ENCODE measurements around the gene SENP1.
"Not testable (repeated sequence)": the region's sequence is repeated elsewhere in the genome, so short reads cannot be mapped to it uniquely, and the experiment has no call there.

SENP1 gene

DNA sequence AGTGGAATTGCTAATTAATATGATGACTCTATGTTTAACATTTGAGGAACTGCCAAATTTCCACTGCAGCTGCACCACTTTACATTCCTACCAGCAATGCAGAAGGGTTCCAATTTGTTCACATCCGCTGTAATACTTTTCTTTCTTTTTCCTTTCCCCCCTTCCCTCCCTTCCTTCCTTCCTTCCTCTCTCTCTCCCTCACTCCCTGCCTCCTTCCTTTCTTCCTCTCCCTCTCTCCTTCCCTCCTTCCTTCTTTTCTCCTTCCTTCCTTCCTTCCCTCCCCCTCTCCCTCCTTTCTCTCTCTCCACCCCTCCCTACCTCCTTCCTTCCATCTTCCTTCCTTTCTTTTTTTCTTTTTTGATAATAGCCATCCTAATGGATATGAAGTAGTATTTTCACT is 10.1 kb upstream of the SENP1 start:
- DNase-seq (ENCODE audit: low read depth) = no peak
- TF ChIP-seq, protein P1, sequence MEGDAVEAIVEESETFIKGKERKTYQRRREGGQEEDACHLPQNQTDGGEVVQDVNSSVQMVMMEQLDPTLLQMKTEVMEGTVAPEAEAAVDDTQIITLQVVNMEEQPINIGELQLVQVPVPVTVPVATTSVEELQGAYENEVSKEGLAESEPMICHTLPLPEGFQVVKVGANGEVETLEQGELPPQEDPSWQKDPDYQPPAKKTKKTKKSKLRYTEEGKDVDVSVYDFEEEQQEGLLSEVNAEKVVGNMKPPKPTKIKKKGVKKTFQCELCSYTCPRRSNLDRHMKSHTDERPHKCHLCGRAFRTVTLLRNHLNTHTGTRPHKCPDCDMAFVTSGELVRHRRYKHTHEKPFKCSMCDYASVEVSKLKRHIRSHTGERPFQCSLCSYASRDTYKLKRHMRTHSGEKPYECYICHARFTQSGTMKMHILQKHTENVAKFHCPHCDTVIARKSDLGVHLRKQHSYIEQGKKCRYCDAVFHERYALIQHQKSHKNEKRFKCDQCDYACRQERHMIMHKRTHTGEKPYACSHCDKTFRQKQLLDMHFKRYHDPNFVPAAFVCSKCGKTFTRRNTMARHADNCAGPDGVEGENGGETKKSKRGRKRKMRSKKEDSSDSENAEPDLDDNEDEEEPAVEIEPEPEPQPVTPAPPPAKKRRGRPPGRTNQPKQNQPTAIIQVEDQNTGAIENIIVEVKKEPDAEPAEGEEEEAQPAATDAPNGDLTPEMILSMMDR (IDR thresholded peaks at IDR 0.05; ENCODE audit: control insufficient read depth, extremely low read depth, insufficient read depth) = no peak
- H3K4me3 ChIP-seq (ENCODE audit: low read depth, low read length) = no peak overlapping the region

DNA sequence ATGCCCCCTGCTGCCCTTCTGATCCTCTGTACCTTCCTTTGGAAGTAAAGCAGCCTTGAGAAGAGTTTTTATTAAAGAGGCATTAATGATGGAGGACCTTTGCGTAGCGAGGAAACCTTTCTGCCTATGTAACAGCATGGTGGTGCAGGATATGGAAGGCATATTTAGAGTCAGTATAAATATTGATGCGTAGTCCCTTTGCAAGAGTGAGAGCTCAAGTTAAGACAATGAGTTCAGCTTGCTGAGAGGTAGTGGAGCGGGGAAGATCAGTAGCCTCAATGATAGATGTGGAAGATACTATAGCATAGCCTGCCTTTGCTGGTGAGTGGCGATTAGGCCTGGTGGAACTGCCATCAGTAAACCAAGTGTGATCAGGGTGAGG is 5.4 kb upstream of the SENP1 start:
- not testable (repeated sequence) for DNase-seq (ENCODE audit: low read depth); H3K4me3 ChIP-seq (ENCODE audit: low read depth, low read length)

DNA sequence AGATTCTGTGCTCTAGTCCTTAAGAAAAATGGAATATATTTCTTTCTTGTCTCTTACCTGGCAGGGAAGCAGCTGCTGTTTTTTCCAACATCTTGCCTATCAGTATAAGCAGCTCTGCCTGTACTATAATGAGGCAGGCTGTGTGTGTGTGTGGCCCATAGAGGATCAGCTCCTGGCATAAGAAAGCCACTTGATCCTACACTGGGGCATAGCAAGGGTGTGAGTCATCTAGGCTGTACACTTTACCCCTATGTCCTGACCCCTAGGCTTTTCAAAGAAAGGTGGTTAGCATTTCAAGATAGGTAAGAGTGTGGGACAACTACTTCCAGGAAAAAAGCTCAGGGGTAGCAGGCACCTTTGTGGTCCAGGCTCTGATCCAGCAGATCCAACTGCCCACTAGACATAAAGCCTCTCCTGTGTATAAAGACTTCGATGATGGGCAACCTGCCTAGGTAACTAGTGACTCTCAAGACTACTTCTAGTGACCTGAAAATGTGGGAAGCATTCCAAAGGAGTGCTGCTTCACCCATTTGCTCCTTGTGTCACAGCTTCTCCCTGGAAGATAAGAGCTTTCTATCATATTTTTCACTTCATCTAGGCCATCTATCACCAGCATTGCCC is 4.9 kb upstream of the SENP1 start:
- TF ChIP-seq, protein P1 (IDR thresholded peaks at IDR 0.05; ENCODE audit: control insufficient read depth, extremely low read depth, insufficient read depth) = no peak
- no peak for DNase-seq (ENCODE audit: low read depth)
- no peak overlapping the region for H3K4me3 ChIP-seq (ENCODE audit: low read depth, low read length)

DNA sequence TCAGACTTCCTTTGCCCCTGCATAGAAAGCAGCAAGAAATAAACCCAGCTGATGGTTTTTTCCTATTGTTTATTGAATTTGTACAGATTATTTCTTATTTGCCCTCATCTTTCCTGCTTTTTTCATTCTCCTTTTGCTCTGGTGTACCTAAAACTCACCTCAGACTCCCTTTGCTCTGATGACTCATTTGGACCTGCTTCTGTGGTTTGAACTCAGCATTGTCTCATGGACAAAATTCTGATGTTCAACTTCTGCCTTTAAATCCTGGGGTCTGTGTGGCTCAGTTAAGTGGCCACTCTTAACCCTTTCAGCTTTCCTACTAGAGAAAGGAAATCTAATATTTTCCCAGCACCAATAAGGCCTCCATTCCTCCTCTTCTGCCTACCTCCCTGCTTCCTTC is 3.5 kb upstream of the SENP1 start:
- TF ChIP-seq, protein P1 (IDR thresholded peaks at IDR 0.05; ENCODE audit: control insufficient read depth, extremely low read depth, insufficient read depth) = no peak
- no peak for DNase-seq (ENCODE audit: low read depth)
- no peak overlapping the region for H3K4me3 ChIP-seq (ENCODE audit: low read depth, low read length)

DNA sequence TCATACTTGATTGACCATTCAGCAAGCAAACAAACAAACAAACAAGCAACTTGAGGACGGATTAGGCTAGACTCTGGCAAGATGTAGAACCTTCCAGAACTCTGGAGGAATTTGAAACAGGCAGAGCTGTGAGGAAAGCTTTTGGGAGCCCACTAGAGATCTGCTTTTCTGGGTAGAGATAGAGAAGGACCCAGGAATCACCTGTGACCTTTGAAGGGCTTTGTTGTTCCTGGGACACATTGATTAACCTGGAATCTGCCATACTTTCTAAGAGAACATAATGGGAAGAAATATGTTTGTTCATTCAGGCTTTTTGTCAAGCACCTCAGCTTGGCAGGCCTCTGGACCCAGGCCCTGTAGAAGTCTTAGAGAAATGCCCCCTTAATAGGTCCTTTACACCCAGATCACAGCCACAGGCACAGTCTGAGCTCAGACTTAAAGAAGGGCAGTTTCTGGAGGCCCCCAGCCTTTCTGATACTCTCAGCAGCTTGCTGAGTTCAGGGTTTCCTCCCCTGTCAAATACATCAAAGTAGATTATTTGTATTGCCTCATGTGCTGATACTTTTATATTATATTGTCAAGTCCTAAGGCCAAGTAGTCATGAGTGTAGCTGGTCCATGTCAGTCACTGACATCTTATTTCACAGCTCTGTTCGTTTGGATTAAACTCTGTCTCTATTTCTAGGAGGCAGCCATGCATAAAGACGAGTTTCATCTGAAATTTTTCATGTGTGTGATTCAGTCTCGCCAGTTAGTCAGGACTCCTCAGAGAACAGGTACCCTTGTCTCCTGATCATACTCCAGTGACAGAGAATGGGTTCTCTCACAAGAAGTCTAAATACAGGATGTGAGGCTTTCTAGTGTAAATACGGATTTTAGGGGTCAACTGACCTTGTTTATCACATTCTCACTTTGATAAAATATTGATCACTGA is 1.1 kb upstream of the SENP1 start:
- TF ChIP-seq, protein P1 (IDR thresholded peaks at IDR 0.05; ENCODE audit: control insufficient read depth, extremely low read depth, insufficient read depth) = no peak
- no peak for DNase-seq (ENCODE audit: low read depth)
- peak overlapping the region; percentile 88 for H3K4me3 ChIP-seq (ENCODE audit: low read depth, low read length)

DNA sequence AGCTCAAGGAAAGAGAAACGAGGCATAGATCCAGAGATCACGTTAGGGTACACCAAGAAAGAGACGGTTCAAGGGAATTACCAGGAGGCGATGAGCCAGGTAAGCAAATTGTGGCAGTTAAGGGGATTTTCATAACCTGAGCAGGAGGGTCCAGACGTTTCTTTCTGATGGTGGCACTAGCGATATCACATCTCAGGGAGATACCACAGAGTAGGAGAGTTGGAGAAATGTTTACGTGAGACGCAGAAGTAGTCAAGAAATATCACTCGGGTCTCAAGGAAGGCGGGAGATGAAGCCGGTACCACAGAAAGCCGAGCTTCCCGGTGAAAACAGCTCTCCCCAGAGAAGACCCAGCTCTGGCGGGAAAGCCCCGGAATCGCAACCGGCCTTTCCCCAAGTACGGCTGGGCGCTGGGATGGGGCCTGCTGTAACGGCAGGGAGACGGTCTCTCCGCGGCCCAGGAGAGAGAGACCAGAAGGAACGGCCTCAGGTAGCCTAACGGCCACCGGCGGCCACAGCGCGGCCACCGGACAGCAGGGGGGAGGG is 485 bp downstream of the SENP1 start:
- TF ChIP-seq, protein P1 (IDR thresholded peaks at IDR 0.05; ENCODE audit: control insufficient read depth, extremely low read depth, insufficient read depth) = no peak
- H3K4me3 ChIP-seq (ENCODE audit: low read depth, low read length) = peak overlapping the region; percentile 88
- DNase-seq (ENCODE audit: low read depth) = no peak

DNA sequence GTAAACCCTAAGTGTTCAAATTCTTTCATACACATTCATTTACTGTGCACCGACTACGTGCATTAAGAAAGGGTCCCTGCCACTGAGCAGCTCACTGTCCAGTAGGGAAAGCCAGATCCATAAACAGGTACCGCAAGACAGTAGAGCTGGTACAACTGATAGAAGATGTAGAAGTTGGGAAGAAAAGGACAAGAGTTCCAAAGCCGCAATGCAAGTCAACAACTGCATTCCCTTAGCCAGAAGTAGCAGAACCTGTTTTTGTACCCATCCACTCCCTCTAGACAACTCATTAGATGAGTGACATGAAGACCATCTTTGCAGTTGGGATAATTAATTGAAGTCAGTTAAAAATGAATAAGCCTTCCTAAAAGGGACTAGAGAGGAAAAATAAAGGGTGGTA is 1.3 kb downstream of the SENP1 start:
- peak overlapping the region; percentile 88 for H3K4me3 ChIP-seq (ENCODE audit: low read depth, low read length)
- TF ChIP-seq, protein P1 (IDR thresholded peaks at IDR 0.05; ENCODE audit: control insufficient read depth, extremely low read depth, insufficient read depth) = no peak
- DNase-seq (ENCODE audit: low read depth) = peak; percentile 38
